Stomach (tissue), 9 donors: ENCODE measurements around the gene COL6A1. TPM values are rescaled to one million over a fixed set of nuclear protein-coding genes. Genes with fewer than 3 reads are reported as not detected.
A peak's percentile ranks its signal among the peaks of the same experiment; 100 is the strongest.

Experiments
- DNase-seq, 2 donors: peaks; one replicate each; pipeline versions ENCODE4 v3.0.0 to v3.0.0-alpha.2; 2013 to 2019
- H3K27ac ChIP-seq, 5 donors: fragments of 200-600 bp in 4 of 5; sonication (generic) in 4 of 5; one replicate each; pipeline ENCODE4 v1.5.1; 2013 to 2019; ENCODE audit warnings: mild to moderate bottlenecking in 1 of 5, moderate library complexity in 1 of 5
- H3K27me3 ChIP-seq, 3 donors: fragments of 200-600 bp; sonication (generic); one replicate each; pipeline ENCODE4 v1.5.1; 2017 to 2019; ENCODE audit warnings: mixed run types in 1 of 3
- H3K36me3 ChIP-seq, 4 donors: fragments of 200-600 bp; sonication (generic); 1 replicate in 3 of 4; 2 replicates in 1 of 4; pipeline ENCODE4 v1.5.1; 2016 to 2019
- H3K4me1 ChIP-seq, 4 donors: fragments of 200-600 bp; sonication (generic); one replicate each; pipeline ENCODE4 v1.5.1; 2016 to 2019
- H3K4me3 ChIP-seq, 4 donors: fragments of 200-600 bp; sonication (generic) in 3 of 4; one replicate each; pipeline ENCODE4 v1.5.1; 2016 to 2019; ENCODE audit warnings: mild to moderate bottlenecking in 1 of 4
- H3K9me3 ChIP-seq, 4 donors: fragments of 200-600 bp; sonication (generic); one replicate each; pipeline ENCODE4 v1.5.1; 2016 to 2019
- EP300 ChIP-seq: sonication (generic); formaldehyde crosslinking; IDR thresholded peaks from one replicate; pipeline ENCODE4 v1.6.1; 2017; ENCODE audit warnings: antibody characterized with exemption
- POLR2A ChIP-seq, 4 donors: fragments of 450-650 bp; IDR thresholded peaks; one replicate each; pipeline ENCODE4 v1.6.1; 2016; ENCODE audit warnings: antibody characterized with exemption in 4 of 4, control low read depth in 2 of 4, mild to moderate bottlenecking in 1 of 4, moderate library complexity in 1 of 4
- POLR2AphosphoS5 ChIP-seq, 3 donors: sonication (generic); formaldehyde crosslinking; IDR thresholded peaks; one replicate each; pipeline ENCODE4 v1.6.1; 2016; ENCODE audit warnings: antibody characterized with exemption in 3 of 3
- WGBS, 5 donors: extraction: QIAGEN DNeasy Blood & Tissue Kit in 3 of 5; methylation state at CpG; one replicate each; pipeline versions ENCODE4 v1.1.5 to v1.1.7; 2013 to 2018; 5-methylcytosine and 5-hydroxymethylcytosine counted together
- intact Hi-C: fragments of 100-400 bp; cut with DNase I; formaldehyde crosslinking; loops from one replicate; pipeline ENCODE4 v1.15.1; 2023; ENCODE audit warnings: low total_unique reads
- polyA plus RNA-seq, 3 donors: library from polyadenylated mRNA; stranded (reverse); fragments of 200-250 nt; gene quantifications; one replicate each; pipeline ENCODE4 v1.2.3, GENCODE V29; 2013
- total RNA-seq, 5 donors: library from RNA; depleted of rRNA; stranded (reverse); fragments of >200 nt; gene quantifications; one replicate each; pipeline versions ENCODE4 v1.1.0 to v1.2.3, GENCODE V29; 2014 to 2016
- TF ChIP-seq, protein P1 (sequence below), 7 experiments: fragments of 450-650 bp in 4 of 7; fragments of 200-600 bp in 3 of 7; sonication (generic) in 3 of 7; IDR thresholded peaks; one replicate each; pipeline ENCODE4 v1.5.1; 2016 to 2019; ENCODE audit warnings: antibody characterized with exemption in 7 of 7, control low read depth in 2 of 7, mild to moderate bottlenecking in 1 of 7
- donor health status: healthy with polysubstance abuse.
- donor health status: Bipolar disorder and iron deficiency.
- donor health status: healthy.

COL6A1 gene
- total and polyA plus RNA-seq, 8 donors: 63.2 to 756 (median 254) TPM

DNA sequence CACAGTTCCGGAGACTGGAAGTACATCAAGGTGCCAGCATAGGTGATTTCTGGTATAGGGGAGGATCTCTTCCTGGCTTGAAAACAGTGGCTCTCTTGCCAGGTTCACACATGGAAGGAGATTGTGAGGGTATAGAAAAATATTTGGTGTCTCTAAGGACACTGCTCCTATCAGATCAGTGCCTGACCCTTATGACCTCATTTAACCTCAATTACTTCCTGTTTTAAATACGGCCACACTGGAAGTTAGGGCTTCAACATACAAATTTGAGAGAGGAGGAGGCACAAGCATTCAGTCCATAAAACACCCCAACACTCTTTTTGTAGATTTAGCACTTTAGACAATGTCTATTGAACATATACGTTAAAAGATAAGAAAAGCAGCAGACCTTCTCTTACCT is 37.0 kb downstream of the COL6A1 start:
- no peak overlapping the region for H3K27ac ChIP-seq
- TF ChIP-seq EP300 (no peak), POLR2A (IDR thresholded peaks at IDR 0.05) (no peak), POLR2AphosphoS5 (IDR thresholded peaks at IDR 0.05) (no peak)
- TF ChIP-seq, protein P1, sequence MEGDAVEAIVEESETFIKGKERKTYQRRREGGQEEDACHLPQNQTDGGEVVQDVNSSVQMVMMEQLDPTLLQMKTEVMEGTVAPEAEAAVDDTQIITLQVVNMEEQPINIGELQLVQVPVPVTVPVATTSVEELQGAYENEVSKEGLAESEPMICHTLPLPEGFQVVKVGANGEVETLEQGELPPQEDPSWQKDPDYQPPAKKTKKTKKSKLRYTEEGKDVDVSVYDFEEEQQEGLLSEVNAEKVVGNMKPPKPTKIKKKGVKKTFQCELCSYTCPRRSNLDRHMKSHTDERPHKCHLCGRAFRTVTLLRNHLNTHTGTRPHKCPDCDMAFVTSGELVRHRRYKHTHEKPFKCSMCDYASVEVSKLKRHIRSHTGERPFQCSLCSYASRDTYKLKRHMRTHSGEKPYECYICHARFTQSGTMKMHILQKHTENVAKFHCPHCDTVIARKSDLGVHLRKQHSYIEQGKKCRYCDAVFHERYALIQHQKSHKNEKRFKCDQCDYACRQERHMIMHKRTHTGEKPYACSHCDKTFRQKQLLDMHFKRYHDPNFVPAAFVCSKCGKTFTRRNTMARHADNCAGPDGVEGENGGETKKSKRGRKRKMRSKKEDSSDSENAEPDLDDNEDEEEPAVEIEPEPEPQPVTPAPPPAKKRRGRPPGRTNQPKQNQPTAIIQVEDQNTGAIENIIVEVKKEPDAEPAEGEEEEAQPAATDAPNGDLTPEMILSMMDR (IDR thresholded peaks at IDR 0.05): no peak
- no peaks in the 10 kb centered on the region for H3K36me3 ChIP-seq
- 37 to 61% (median 48%) methylated on average over 3 of the region's 3 CpGs for WGBS, 5 donors
- no peaks in the 10 kb centered on the region for H3K9me3 ChIP-seq
- DNase-seq: peak in 1 of 2 donors; percentile 2
- peaks cover 0 to 21% (median 4%) of the 10 kb centered on the region in 3 donors for H3K27me3 ChIP-seq
- no peak overlapping the region for H3K4me3 ChIP-seq
- intact Hi-C loops: no loop called here
- peaks cover 0 to 23% (median 4%) of the 10 kb centered on the region in 4 donors for H3K4me1 ChIP-seq

DNA sequence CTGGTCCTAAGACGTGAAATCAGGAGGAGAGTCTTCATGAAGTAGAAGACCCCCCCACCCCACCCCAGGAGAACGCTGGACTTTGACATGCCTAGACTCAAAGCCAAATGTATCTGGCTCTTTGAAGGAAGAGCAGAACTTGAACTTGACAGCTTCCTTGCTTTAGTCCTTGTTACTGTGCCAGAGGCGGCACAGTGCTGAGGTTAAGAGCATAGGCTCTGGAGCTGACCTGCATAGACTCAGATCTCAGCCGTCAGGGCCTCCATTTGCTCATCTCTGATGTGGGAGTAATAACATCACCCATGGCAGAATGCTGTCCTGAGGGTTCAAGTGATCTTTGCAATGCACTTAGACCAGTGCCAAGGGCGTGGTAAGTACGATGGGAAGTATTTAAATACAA is 39.0 kb downstream of the COL6A1 start:
- WGBS, 5 donors: 72 to 84% (median 81%) methylated on average over 6 of the region's 6 CpGs
- Histone ChIP-seq H3K9me3 (no peaks in the 10 kb centered on the region), H3K27me3 (peaks cover 0 to 21% (median 4%) of the 10 kb centered on the region in 3 donors), H3K4me3 (no peak overlapping the region), H3K36me3 (no peaks in the 10 kb centered on the region), H3K4me1 (peaks cover 0 to 40% (median 10%) of the 10 kb centered on the region in 4 donors), H3K27ac (peak overlapping the region in 1 of 5 donors; percentile 82)
- peak in 1 of 2 donors; percentile 5 for DNase-seq
- TF ChIP-seq EP300 (no peak), POLR2AphosphoS5 (IDR thresholded peaks at IDR 0.05) (no peak)
- intact Hi-C loops: no loop called here

DNA sequence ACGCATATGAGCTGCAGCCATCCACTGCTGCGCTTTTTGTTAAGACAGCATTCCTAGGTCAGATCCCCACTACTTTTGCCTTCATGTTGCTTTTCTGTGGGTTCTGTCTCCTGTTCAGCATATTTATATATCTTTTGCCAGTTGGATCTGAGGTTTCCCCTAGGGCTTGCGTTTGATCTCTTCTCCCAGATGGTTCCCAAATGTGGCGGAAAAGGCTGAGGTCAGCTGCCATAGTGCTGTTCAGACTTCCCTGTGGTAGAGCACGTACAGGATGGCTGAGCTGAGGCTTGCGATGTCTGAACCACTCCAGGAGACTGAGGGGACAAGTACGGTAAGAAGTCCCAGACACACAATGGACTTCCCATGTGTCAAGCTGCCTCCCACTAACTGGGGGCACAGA is 39.8 kb downstream of the COL6A1 start:
- TF ChIP-seq POLR2AphosphoS5 (IDR thresholded peaks at IDR 0.05) (no peak), POLR2A (IDR thresholded peaks at IDR 0.05) (no peak), EP300 (no peak)
- TF ChIP-seq, protein P1 (IDR thresholded peaks at IDR 0.05): no peak
- 80 to 87% (median 83%) methylated on average over 7 of the region's 7 CpGs for WGBS, 5 donors
- Histone ChIP-seq H3K36me3 (no peaks in the 10 kb centered on the region), H3K9me3 (no peaks in the 10 kb centered on the region), H3K4me1 (peaks cover 0 to 42% (median 10%) of the 10 kb centered on the region in 4 donors), H3K27ac (peak overlapping the region; percentile 19 to 82 (median 68)), H3K27me3 (peaks cover 0 to 21% (median 4%) of the 10 kb centered on the region in 3 donors), H3K4me3 (no peak overlapping the region)
- DNase-seq: peak in 1 of 2 donors; percentile 14
- intact Hi-C loops: no loop called here

DNA sequence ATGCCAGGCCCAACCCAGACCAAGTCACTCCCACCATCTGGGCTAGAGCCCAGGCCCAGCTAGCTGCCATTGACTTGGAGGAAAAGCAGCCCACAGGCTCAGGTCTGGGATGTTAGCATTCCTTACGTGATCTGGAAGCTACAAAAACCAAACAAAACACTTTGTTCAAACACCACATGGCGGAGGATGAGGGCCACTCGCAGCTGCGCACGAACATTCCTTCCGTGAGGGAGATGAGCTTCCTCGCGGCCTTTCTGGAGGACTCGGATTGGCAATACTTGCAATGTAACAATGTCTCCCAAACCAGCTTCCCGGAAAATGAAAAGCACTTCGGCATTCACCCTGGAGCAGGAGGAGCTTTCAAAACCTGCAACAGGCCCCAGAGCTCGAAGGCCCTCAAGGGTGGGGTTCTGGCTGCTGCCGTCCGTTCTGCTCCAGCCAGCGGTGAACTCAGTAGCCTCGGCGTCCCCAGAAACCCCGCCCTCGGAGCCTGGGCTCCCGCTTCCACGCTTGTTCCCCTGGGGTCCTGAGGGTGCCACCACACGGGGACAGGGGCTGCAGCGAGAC is 40.5 kb downstream of the COL6A1 start:
- Histone ChIP-seq H3K4me3 (no peak overlapping the region), H3K4me1 (peaks cover 0 to 42% (median 10%) of the 10 kb centered on the region in 4 donors), H3K36me3 (no peaks in the 10 kb centered on the region), H3K9me3 (no peaks in the 10 kb centered on the region), H3K27ac (peak overlapping the region; percentile 19 to 82 (median 68)), H3K27me3 (peaks cover 0 to 18% (median 4%) of the 10 kb centered on the region in 3 donors)
- intact Hi-C loops: no loop called here
- peak; percentile 25 to 76 for DNase-seq
- 52 to 79% (median 68%) methylated on average over 16 to 23 of the region's 23 CpGs for WGBS, 5 donors
- TF ChIP-seq EP300 (peak; percentile 82), POLR2AphosphoS5 (IDR thresholded peaks at IDR 0.05) (peak; percentile 40 to 75 (median 58)), POLR2A (IDR thresholded peaks at IDR 0.05) (no peak)
- TF ChIP-seq, protein P1 (IDR thresholded peaks at IDR 0.05): no peak
